Activated CD4-positive, alpha-beta T cell treated with anti-CD3 and anti-CD28 coated beads for 4 hours (primary cell): Measurements from ENCODE around the gene KCNN1.
"Not testable (repeated sequence)": the region's sequence is repeated elsewhere in the genome, so short reads cannot be mapped to it uniquely, and the experiment has no call there.

ENCODE experiments used
- DNase-seq, 2 donors: peaks; one replicate each; pipeline ENCODE4 v3.0.0-alpha.2; 2020

KCNN1 gene

GRCh38 chr19:18032102-18032501 lies 65.2 kb downstream of the KCNN1 start:
- not testable (repeated sequence) for DNase-seq

- no peak for DNase-seq
These were observed 74.1 kb downstream of the KCNN1 start for GRCh38 chr19:18041054-18041453.

GRCh38 chr19:18043676-18044075 lies 76.8 kb downstream of the KCNN1 start:
- DNase-seq: no peak

- DNase-seq: peak; percentile 84 to 85
These were observed 78.0 kb downstream of the KCNN1 start for GRCh38 chr19:18044825-18045304.

- no peak for DNase-seq
These were observed 78.6 kb downstream of the KCNN1 start for GRCh38 chr19:18045307-18046050.

GRCh38 chr19:18046059-18046718 lies 79.3 kb downstream of the KCNN1 start:
- no peak for DNase-seq

GRCh38 chr19:18049385-18049784 lies 82.5 kb downstream of the KCNN1 start:
- DNase-seq: no peak
